HG02642 (cell line): Measurements from ENCODE around the gene RIN2.

Source experiments
- ATAC-seq: cut with Tn5 transposase; IDR thresholded peaks from one replicate; pipeline ENCODE4 v1.9.1; 2021; ENCODE audit warnings: mild to moderate bottlenecking; ENCODE audit not compliant: unreplicated experiment, poor library complexity

Gene RIN2

DNA sequence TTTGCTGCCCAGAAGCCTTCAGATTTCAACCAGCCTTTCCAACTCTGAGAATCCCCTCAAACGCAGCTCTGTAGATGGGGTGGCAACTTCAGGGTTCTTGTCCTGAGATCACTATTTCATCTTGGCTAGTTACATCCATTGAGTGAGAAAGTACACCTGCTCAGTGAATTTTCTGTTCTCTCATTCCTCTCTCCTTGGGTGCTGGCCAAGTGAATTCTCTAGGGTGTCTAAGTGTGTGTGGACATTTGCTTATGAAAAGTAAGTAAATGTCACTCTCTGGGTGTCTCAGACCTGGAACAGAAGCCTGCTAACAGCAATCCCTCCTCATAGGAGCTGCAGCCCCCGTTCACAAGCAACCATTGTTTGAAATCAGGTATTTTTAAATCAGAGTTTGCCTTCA is 3.8 kb downstream of the RIN2 start:
- ATAC-seq, result no peak

DNA sequence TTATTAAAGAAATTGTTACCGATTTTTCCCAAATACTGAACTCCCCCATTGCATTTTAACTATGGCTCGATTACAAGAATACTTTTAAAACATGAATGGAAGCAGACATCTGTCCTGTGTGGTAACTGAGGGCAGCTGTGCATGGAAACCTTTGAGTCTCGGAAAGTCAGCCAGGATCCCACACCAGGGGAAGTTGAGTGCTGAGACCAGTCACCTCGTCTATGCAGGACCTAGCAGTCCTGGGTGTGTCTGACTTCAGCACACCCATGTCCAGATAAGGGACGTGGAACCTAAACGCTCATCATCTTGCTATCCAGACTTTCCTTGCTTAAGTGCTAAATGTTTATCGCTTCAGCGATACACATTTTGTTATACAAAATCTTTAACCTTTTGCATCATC is 6.1 kb downstream of the RIN2 start:
- ATAC-seq, result no peak

DNA sequence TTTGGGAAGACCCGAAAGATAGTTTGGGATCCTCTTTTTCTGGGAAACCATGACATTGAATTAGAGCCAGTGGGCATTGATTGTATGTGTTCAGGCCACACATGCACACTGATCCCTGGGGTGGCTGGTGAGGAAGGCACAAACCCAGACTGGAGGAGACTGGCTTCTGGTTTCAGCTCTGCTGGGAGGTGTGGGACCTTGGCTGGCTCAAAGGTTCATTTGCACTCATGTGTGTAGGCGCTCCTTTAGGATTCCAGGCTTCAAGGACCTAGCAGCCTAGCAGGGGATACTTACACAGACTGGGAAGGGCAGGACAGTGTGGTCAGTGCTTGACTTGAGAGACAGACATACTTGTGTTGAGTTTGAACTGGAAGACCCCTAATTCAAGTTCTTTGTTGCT is 7.2 kb downstream of the RIN2 start:
- no peak for ATAC-seq

DNA sequence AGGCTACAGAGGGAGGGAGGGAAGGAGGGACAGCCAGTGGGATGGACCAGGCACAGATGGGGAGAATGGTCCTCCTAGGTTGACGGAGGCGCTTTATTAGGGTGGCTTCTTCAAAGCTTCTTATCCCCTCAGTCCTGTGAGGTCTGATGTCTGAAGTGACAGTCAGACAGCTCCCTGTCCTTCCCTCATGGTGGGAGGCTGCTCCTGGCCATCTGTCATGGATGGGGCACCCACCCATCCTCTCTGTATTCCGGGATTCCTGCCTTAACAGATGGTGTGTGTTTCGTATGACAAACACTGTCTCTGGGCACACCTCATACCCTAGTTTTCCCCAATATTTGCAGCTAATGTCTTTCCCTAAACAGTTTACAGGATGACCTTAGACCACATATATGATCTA is 7.9 kb downstream of the RIN2 start:
- ATAC-seq, result no peak

DNA sequence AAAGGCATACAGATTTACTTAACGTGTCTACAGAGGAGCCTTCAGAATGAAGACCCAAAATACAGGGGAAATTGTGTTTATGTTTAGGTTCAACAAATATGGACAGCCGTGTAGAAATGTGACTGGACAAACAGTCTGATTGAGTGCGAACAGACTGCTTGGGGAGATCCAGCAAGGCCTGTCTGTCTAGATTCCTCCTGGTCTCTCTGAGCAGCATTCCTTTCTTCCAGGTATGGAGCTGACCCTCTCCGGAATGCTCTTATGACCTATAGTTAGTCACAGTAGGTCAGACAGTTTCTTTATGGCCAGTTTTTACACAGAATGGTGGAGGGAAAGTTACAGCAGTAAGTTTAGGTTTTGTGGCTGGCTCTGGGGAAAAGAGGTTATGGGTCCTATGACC is 9.0 kb downstream of the RIN2 start:
- ATAC-seq, result no peak

DNA sequence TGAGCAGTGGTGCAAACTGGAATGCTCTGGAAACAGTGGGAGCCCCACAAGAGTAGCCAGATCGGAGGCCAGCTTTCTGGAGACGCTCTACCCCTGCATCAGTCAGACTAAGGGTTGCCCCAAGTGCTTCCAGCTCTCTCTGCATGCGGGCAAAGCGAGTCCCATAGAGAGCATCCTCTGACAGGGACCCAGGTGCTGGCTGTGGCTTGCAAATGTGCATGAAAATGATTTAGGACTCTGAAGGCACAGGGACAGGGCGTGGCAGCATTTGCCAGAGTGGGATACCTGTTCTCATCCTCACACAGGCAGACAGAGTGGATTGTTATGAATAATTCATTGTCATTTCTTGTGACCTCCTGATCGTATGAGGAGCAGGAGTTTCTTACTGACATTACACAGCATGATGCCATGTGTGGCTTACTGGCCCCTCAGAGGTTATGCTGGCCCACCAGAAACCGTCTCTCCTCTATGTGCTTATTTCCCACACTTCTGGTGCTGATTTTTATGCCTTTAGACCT is 10.3 kb downstream of the RIN2 start:
- ATAC-seq, result no peak

DNA sequence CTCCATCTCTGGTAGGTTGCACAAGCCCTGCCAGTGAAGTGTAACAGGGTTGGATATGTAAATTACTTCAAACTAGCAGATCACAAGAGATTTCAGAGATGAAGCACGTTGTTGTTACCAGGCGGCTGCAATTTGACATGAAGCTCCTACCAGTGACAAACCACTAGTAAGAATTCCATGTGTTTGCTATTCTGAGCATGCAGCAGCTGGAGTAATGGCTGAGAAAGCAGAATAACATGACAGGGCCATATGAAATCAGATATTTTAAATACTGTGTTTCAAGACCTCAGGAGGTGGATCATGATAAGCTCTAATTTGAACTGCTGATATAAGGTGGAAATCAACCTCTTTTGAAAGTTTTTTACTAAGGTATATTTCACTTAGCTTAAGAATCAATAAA is 11.4 kb downstream of the RIN2 start:
- ATAC-seq, result no peak

DNA sequence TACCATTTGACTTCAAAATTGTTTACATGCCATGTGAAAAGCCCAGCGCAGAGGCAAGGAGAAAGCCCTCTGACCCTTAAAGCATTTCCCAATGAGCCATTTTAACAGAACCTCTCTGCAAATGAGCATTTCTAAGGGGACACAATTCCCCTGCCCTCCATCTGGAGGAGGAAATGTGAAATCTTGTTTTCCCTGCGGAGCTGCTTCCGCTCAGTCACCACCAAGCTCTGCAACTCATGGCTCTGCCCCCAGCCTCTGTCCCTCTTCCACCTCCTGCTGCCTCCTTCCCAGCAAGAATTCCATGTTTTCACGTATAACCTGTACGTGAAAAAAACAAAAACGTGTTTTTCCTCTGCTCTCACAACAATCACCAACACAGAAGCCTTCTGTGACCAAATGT is 12.3 kb downstream of the RIN2 start:
- no peak for ATAC-seq

DNA sequence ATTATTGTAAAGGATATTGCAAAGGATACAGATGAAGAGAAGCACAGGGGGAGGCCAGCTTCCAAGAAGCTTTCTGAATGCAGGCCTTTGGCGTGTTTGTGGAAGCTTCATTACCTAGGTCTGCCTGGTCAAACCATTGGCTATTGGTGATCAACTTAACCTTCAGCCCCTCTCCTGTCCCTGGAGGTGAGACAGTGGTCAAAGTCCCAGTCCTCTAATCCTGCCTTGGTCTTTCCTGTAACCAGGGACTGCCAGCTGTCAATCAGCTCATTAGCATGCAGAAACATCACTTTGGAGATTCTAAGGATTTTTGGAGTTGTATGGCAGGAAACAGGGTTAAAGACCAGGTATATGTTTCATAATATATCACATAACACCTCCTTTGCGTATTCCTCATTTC is 13.0 kb downstream of the RIN2 start:
- ATAC-seq, result no peak

DNA sequence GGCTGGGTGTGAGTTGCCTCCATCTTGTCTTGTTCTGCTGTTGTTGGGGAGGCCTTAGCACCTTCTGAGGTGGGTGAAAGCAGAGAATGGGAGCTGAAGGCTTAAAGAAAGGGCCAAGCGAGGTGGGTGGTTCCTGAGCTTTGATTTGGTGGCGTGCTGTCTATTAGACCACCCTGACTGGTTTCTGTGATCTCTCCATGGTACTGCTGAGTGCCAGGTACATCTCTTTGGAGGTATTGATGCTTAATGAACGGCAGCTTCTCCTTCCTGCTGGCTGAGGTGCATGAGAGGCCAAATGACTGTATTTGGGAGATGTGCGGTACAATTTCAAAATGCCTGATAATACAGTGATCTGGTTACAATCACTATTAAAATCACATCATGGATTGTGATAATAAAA is 15.4 kb downstream of the RIN2 start:
- no peak for ATAC-seq

DNA sequence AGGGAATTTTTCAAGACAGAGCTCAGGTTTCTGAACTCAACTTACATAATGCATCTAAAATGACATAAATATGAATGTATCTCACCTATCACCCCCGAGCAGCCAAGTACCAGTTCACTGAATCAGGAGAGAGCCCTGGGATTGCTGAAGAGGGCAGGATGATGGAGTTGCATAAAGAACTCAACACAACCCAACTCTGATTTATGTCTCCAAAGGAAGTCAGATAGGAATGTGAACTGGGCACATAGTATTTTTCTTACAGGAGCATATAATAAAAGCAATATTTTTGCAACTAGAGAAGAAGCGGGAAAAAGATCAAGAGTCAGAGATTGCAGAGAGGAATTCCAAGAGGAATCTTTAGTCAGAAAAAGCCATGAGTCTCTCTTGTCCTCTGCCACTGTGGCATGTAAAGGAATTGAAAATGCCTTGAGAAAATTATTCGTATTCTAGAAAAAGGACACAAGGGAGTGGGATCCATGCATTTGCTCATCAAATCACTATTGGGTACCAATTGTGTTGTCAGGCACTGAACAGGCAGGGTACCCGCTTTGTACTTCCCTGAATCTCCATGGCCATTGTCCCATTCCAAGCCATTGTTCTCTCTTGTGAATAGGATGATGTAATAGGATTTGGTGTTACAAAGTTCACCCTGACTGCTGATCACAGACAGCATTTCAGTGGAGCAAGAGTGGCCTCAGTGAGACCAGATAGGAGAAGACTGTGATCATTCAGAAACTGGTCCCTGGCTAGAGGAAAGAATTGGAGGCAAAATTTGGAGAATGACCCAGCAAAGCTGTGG is 16.3 kb downstream of the RIN2 start:
- ATAC-seq, result no peak

DNA sequence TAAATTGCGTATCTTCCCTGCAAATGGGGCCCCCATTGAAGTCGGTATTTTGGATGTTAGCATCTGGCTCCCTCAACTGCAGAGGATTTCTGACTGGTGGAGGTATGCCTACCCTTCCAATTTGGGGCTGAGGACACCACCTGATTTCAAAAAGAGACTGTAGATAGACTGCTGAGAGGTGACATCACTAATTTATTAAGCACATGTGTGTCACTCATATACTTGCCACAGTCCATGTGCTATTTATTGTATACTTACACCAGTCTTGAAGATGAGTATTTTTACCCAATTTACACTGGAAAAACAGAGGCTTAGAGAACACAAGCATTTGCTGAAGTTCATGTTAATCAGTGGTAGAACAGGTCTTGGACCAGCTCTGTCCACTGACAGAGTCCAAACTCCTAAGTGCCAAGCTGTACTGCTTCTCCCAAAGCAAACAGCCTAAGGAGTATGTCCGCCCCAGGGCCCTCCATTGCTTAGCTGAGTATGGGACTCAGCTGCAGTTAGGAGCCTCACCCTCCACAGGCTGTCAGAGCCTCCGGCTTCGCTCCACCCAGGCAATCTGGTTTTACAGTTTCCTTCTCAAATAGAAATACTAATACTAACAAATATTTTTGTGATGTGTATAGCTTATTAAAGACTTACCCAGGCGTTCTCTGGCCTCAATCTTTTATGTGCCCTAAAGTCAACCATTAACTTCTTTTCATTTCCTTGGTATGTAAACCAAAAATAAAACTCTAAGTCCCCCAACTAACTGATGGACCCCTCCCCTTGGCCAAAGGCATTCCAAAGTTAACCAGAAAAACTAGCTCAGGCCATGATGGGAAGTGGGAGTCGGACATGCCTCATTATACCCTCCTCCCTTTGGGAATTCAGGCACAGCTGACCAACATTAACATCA is 17.5 kb downstream of the RIN2 start:
- no peak for ATAC-seq

DNA sequence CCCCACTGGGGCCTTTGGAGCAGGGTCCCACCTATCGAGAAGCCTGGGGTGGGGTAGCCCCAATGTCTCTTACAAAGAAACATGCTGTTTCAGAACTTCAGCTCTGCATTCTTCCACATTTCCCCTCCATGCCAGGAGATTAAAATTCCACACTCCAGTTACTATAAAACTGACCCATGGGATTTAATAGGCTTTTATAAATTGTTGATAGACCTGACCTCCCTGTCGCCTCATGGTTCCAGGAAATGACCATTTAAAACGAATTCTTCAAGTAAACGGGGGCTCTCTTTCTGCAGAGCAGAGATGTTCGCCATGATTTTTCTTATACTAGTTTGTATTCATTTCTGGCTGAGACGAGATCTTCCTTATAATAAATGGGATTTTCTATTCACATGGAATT is 19.3 kb downstream of the RIN2 start:
- ATAC-seq, result no peak

DNA sequence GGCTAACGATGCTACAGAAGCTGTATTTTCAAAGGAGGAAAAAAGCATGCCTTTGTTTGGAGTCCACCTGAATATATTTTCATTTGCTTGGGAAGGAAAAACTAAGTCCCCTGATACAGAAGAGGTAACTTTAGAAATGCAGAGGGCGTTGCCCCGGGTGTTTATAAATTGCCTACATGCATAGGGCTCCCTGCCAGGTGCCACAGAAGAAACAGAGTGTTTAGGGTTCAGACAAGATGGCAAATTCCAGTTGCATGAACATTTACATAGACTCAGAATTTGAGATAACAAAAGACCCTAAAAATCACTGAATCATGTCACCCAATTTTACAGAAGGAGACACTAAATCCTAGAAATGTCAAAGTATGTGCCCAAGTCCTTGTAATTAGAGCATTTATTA is 19.9 kb downstream of the RIN2 start:
- no peak for ATAC-seq

DNA sequence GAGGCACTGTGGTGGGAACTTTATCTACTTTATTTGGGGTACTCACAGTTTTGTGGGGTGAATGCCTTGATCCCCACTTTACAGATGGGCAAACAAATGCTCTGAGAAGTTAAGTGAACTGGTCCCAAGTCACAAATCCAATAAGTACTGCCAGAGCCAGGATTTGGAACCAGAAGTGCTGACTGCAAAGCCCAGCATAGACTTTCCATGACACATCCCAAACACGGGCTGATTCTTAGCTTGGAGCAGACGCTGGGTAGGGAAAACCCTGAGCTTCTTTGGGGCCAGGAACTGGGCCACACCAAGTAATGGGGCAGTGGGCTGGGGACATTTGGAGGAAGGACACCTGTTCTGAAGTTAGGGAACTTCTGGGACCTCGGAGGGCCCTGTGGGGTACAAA is 20.3 kb downstream of the RIN2 start:
- ATAC-seq, result no peak

DNA sequence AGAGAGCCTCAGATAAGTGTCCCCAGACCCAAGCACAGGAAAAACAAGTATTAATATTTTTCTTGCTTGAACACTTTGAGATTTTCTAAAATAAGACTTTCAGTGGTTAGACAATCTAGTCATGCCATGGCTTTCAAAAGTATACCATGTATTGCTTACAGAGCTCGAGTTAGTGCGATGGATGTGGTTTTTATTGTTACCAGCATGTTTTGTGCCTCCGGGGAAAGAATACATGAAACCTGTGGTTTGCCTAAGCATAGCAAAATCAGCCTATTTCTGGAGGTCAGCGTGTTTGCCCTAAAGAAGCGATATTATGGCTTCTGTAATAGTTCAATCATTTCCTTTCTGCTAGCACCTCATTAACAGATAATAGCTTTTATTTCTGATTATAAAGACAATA is 21.6 kb downstream of the RIN2 start:
- ATAC-seq, result no peak

DNA sequence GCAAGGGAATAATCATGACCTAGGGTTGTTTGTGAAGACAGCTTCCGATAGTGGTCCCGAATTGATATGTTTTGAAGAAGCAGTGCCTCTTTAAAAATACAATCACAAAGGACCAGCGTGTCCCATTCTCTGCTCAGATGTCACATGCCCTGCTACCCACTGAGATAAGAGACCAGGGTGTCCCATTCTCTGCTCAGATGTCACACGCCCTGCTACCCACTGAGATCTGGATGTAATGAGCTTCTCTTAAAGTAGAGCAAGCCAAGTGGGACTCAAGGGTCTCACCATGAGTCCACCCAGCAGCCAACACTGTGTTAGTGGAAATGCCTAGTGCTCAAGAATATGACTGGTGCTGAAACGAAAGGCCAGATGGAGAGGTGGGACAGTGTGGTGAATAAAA is 22.2 kb downstream of the RIN2 start:
- ATAC-seq, result no peak

DNA sequence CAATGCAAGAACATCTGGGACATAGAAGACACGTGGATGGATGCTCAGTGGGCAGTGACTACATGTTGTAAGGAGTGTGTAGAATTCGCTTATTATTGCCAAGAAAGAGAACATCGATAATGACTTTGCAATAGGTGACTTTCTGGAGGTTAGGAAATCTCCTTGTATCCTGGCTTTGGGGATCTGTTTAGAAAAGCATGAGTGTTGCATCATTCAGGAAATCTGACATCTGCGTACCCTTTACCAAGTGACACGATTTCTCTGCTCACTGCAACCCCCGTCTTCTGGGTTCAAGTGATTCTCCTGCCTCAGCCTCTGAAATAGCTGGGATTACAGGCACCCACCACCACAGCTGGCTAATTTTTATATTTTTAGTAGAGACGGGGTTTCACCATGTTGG is 23.2 kb downstream of the RIN2 start:
- no peak for ATAC-seq

DNA sequence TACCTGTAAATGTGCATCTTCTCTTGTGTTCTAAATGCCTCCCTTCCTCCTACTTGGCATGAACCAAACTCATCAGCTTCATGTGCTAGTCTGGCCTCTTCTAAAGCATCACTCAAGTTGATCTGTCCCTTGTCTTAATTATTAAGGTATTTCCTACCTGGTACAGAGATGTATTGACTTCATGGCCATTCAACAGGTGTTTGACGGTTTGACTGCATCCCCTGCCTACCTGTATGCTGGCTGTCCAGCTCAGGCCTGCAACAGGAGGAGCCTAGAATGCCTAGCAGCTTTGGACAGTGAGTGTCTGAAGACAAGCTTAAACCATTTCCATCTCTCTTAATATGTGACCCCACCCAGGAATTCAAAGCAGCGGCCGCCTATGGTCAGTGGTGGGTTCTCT is 24.6 kb downstream of the RIN2 start:
- ATAC-seq, result no peak

DNA sequence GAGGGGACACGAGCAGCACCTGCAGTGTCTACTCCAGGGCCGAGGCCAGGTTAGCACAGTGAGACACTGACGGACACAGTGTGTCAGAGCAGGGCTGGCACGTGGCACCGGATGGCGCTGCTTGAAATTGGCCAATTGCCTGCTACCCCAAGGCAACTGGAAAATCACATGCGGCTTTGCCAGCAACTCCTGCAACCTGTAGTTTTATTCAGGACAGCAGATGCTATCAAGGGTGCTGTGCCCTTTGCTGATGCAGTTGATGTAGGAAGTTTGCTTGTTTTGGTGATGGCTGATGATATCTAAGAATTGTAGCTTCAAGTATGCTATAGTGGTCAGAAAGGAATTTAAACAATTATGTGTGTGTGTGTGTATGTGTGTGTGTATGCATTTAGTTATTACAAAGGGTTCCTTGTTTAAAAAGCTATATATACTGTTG is 25.9 kb downstream of the RIN2 start:
- ATAC-seq, result no peak

DNA sequence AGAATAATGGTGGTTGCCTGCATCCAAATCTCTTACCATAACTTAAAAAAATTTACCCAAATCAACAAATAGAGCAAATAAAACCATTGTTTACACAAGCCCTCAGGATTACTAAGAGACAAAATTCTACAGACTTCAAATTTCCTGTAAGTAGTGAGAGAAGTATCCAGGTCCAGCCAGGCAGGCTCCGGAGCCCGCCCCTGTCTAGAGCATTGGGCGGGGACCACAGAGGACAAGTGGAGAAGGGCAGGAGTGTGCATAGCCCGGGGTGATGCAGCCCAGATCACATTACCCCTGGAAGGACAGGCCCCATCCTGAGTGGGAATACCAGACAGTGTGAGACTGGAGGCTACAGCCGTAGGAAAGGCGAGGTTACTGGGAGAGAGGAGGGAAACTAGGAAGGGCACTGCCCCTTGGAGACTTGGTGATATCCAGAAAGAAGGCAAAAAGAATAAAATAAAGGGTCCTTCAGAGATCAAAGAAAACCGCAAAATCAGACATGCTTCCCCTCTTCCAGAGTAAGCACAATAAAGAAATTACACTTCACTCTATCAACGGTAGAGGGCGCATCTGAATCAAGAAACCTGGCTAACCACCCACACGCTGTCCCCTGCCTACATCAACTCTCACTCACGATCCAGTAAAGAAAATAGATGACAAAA is 26.6 kb downstream of the RIN2 start:
- no peak for ATAC-seq
